GM12878 (cell line): Measurements from ENCODE around the gene RIMS3. TPM values are rescaled to one million over a fixed set of nuclear protein-coding genes. Genes with fewer than 3 reads are reported as not detected.

Source experiments
- ATAC-seq: fragments of 200-7000 bp; cut with Tn5 transposase; 3 replicates; pipeline ENCODE4 v1.9.1; 2020; ENCODE audit warnings: mild to moderate bottlenecking, moderate library complexity
- BruUV-seq: library from RNA; stranded (reverse); fragments of 400-500 nt; replicated peaks from 2 replicates; lab custom pipeline; 2021; lab: Mats Ljungman, UMichigan
- CTCF ChIA-PET: fragments of 300-600 bp; sonication (Branson Sonifier 250); formaldehyde crosslinking; extraction: SDS; loops from one replicate; lab custom pipeline; 2021; ENCODE audit warnings: inconsistent platforms; lab: Yijun Ruan, JAX
- POLR2A ChIA-PET: fragments of 350-600 bp; formaldehyde crosslinking; extraction: SDS; loops from one replicate; lab custom pipeline; 2021; ENCODE audit warnings: inconsistent platforms; lab: Charles Lee
- RAD21 ChIA-PET: fragments of 300-600 bp; sonication (Branson Sonifier 250); formaldehyde crosslinking; loops from one replicate; lab custom pipeline; 2023; ENCODE audit warnings: antibody characterized with exemption; ENCODE audit not compliant: unreplicated experiment; lab: Charles Lee
- SMC1A ChIA-PET: fragments of 300-600 bp; sonication (Branson Sonifier 250); formaldehyde crosslinking; loops from one replicate; lab custom pipeline; 2023; ENCODE audit not compliant: unreplicated experiment, uncharacterized antibody; lab: Charles Lee
- DNase-seq: peaks from one replicate; pipeline ENCODE4 v3.0.0-alpha.2; 2011; ENCODE audit warnings: low read depth, low spot score
- FAIRE-seq: peaks from 3 replicates; lab custom pipeline; 2011; peaks lifted over from hg19 to GRCh38; lab: Jason Lieb, UNC
- H2AFZ ChIP-seq: 2 replicates; pipeline ENCODE4 v1.6.0; 2011; ENCODE audit warnings: low read depth, low read length, control low read depth; ENCODE audit not compliant: control insufficient read depth
- H3K27ac ChIP-seq: 2 replicates; pipeline ENCODE4 v1.5.1; 2011; ENCODE audit warnings: control low read depth; ENCODE audit not compliant: control insufficient read depth, insufficient read depth
- H3K27me3 ChIP-seq, 2 experiments: replicated peaks in 1 of 2; 2 replicates each; pipeline versions ENCODE4 v1.6.0 to v1.6.1; 2011; ENCODE audit warnings: low read length in 1 of 2; ENCODE audit not compliant: control insufficient read depth in 2 of 2, insufficient read depth in 2 of 2
- H3K36me3 ChIP-seq, 2 experiments: 2 replicates each; pipeline ENCODE4 v1.5.1; 2011; ENCODE audit warnings: low read length in 1 of 2; ENCODE audit not compliant: control insufficient read depth in 2 of 2, insufficient read depth in 2 of 2
- H3K4me1 ChIP-seq: 2 replicates; pipeline ENCODE4 v1.6.1; 2011; ENCODE audit warnings: mild to moderate bottlenecking, low read length, moderate library complexity, mixed read lengths; ENCODE audit not compliant: control insufficient read depth, insufficient read depth
- H3K4me2 ChIP-seq: 2 replicates; pipeline ENCODE4 v1.6.0; 2011; ENCODE audit warnings: control low read depth; ENCODE audit not compliant: control insufficient read depth, insufficient read depth
- H3K4me3 ChIP-seq: fragments of 200-600 bp; sonication (generic); 2 replicates; pipeline ENCODE4 v1.5.1; 2016
- H3K79me2 ChIP-seq: 2 replicates; pipeline ENCODE4 v1.6.0; 2011; ENCODE audit warnings: low read length; ENCODE audit not compliant: control insufficient read depth, insufficient read depth
- H3K9ac ChIP-seq: 2 replicates; pipeline ENCODE4 v1.8.0; 2011; ENCODE audit warnings: low read length, control low read depth, mixed read lengths; ENCODE audit not compliant: control insufficient read depth, insufficient read depth
- H3K9me3 ChIP-seq: replicated peaks from 3 replicates; pipeline ENCODE4 v1.5.1; 2011; ENCODE audit warnings: mild to moderate bottlenecking, low read length; ENCODE audit not compliant: control insufficient read depth, insufficient read depth
- H4K20me1 ChIP-seq: 2 replicates; pipeline ENCODE4 v1.6.0; 2011; ENCODE audit not compliant: control insufficient read depth, insufficient read depth
- BCL11A ChIP-seq: IDR thresholded peaks from 2 replicates; pipeline ENCODE4 v1.6.1; 2011; ENCODE audit warnings: low read depth, low read length
- BRCA1 ChIP-seq: IDR thresholded peaks from 2 replicates; pipeline ENCODE4 v1.6.1; 2011; ENCODE audit warnings: low read depth, low read length, improper control_type of control experiment
- CHD1 ChIP-seq: IDR thresholded peaks from 2 replicates; pipeline ENCODE4 v1.6.1; 2012; ENCODE audit warnings: low read depth, low read length, improper control_type of control experiment
- ETV6 ChIP-seq, 2 experiments: fragments of 450-650 bp in 1 of 2; IDR thresholded peaks in 1 of 2; conservative IDR thresholded peaks in 1 of 2; 2 replicates each; pipeline ENCODE4 v1.6.1; 2014; ENCODE audit warnings: antibody characterized with exemption in 1 of 2, borderline replicate concordance in 1 of 2, low read depth in 1 of 2, mild to moderate bottlenecking in 1 of 2, moderate library complexity in 1 of 2
- FOXM1 ChIP-seq: IDR thresholded peaks from 2 replicates; pipeline ENCODE4 v1.6.1; 2012; ENCODE audit warnings: low read depth, mild to moderate bottlenecking, inconsistent platforms, low read length, moderate library complexity
- GATAD2B ChIP-seq: fragments of 450-650 bp; conservative IDR thresholded peaks from 2 replicates; pipeline ENCODE4 v1.6.1; 2017; ENCODE audit warnings: low read depth, mild to moderate bottlenecking, moderate library complexity
- HDAC2 ChIP-seq: fragments of 200-600 bp; sonication (generic); IDR thresholded peaks from 2 replicates; pipeline ENCODE4 v1.6.1; 2017
- MXI1 ChIP-seq: fragments of 150-350 bp; IDR thresholded peaks from 2 replicates; pipeline ENCODE4 v1.6.1; 2011; ENCODE audit warnings: low read depth, mild to moderate bottlenecking, inconsistent platforms, low read length, improper control_type of control experiment
- SMC3 ChIP-seq: IDR thresholded peaks from 2 replicates; pipeline ENCODE4 v1.6.1; 2011; ENCODE audit warnings: low read length, improper control_type of control experiment, borderline replicate concordance
- SUPT20H ChIP-seq: IDR thresholded peaks from 2 replicates; pipeline ENCODE4 v1.6.1; 2011; ENCODE audit warnings: low read depth, mild to moderate bottlenecking, low read length, moderate library complexity, borderline replicate concordance; ENCODE audit not compliant: control insufficient read depth
- WRNIP1 ChIP-seq: IDR thresholded peaks from 2 replicates; pipeline ENCODE4 v1.6.1; 2011; ENCODE audit warnings: low read depth, low read length, improper control_type of control experiment, borderline replicate concordance
- YBX1 ChIP-seq: fragments of 450-650 bp; IDR thresholded peaks from 2 replicates; pipeline ENCODE4 v1.6.1; 2016; ENCODE audit warnings: antibody characterized with exemption
- ZNF24 ChIP-seq: fragments of 450-650 bp; IDR thresholded peaks from 2 replicates; pipeline ENCODE4 v1.6.1; 2017; ENCODE audit warnings: antibody characterized with exemption, mild to moderate bottlenecking
- WGBS: methylation state at CpG from one replicate; pipeline ENCODE4 v1.1.6; 2016; ENCODE audit warnings: low lambda C conversion rate; ENCODE audit not compliant: insufficient replicate concordance, insufficient coverage; ENCODE audit errors: missing lambda C conversion rate; 5-methylcytosine and 5-hydroxymethylcytosine counted together
- in situ Hi-C: fragments of 300-500 bp; cut with MboI; formaldehyde crosslinking; loops from 9 replicates; pipeline ENCODE4 v1.14.3; 2018; ENCODE audit warnings: mixed read lengths
- intact Hi-C: fragments of 100-400 bp; cut with micrococcal nuclease; formaldehyde crosslinking; loops from one replicate; pipeline ENCODE4 v1.14.2; 2022; ENCODE audit not compliant: unreplicated experiment
- polyA plus RNA-seq, 11 experiments: library from polyadenylated mRNA; depleted of rRNA in 4 of 11; unstranded in 6 of 11; stranded (reverse) in 5 of 11; fragments of >200 nt; fragmentation: Nextera tagmentation in 4 of 11; fragmentation: Illumina TruSeq in 1 of 11; extraction: Ambion mirVana in 4 of 11; extraction: Trizol in 1 of 11; gene quantifications; 1 replicate in 1 of 11; 2 replicates in 10 of 11; pipeline versions ENCODE4 v1.2.1 to v1.2.3, GENCODE V29; 2011 to 2016; ENCODE audit warnings: inconsistent platforms in 2 of 11, missing spikeins in 2 of 11, low read depth in 1 of 11
- total RNA-seq, 4 experiments: library from RNA; depleted of rRNA in 3 of 4; stranded (reverse); fragments of >200 nt in 3 of 4; fragmentation: Illumina TruSeq in 1 of 4; extraction: Trizol in 1 of 4; gene quantifications; 2 replicates each; pipeline versions ENCODE4 v1.2.1 to v1.2.3, GENCODE V29; 2013 to 2021
- TF ChIP-seq, protein P1 (sequence below): IDR thresholded peaks from 2 replicates; pipeline ENCODE4 v1.6.1; 2012; ENCODE audit warnings: improper control_type of control experiment, low read depth, low read length; ENCODE audit not compliant: insufficient replicate concordance
- TF ChIP-seq, protein P2 (sequence below): IDR thresholded peaks from 2 replicates; pipeline ENCODE4 v1.6.1; 2011; ENCODE audit warnings: borderline replicate concordance, low read depth, mild to moderate bottlenecking, moderate library complexity, mixed read lengths, low read length; ENCODE audit not compliant: insufficient read depth; ENCODE audit errors: extremely low read length
- TF ChIP-seq, protein P3 (sequence below): IDR thresholded peaks from 2 replicates; pipeline ENCODE4 v1.6.1; 2012; ENCODE audit warnings: low read depth, low read length, improper control_type of control experiment

The RIMS3 gene
- total and polyA plus RNA-seq, 10 of the 15 experiments (the other 5 are each of a cell fraction or from before 2014, with no cell fraction given), result 0.02 to 4.7 (median 0.39) TPM

- ChIA-PET RAD21 (interaction anchor here (0.9 kb wide), 1 partner anchor 358 kb away, joined by 3 read pairs; no protein-coding TSS in a partner anchor), CTCF (interaction anchor here (0.6 to 2.1 kb wide), 5 partner anchors 10 to 1215 kb away, joined by 3 to 7 read pairs (median 4); no protein-coding TSS in a partner anchor)
- 38% methylated on average over 3 of the region's 3 CpGs for WGBS
These were observed 71.3 kb downstream of the RIMS3 start for GRCh38 chr1:40594187-40594531.

More at GRCh38 chr1:40594187-40594531, 71.3 kb downstream of the RIMS3 start:
- TF ChIP-seq, protein P1, sequence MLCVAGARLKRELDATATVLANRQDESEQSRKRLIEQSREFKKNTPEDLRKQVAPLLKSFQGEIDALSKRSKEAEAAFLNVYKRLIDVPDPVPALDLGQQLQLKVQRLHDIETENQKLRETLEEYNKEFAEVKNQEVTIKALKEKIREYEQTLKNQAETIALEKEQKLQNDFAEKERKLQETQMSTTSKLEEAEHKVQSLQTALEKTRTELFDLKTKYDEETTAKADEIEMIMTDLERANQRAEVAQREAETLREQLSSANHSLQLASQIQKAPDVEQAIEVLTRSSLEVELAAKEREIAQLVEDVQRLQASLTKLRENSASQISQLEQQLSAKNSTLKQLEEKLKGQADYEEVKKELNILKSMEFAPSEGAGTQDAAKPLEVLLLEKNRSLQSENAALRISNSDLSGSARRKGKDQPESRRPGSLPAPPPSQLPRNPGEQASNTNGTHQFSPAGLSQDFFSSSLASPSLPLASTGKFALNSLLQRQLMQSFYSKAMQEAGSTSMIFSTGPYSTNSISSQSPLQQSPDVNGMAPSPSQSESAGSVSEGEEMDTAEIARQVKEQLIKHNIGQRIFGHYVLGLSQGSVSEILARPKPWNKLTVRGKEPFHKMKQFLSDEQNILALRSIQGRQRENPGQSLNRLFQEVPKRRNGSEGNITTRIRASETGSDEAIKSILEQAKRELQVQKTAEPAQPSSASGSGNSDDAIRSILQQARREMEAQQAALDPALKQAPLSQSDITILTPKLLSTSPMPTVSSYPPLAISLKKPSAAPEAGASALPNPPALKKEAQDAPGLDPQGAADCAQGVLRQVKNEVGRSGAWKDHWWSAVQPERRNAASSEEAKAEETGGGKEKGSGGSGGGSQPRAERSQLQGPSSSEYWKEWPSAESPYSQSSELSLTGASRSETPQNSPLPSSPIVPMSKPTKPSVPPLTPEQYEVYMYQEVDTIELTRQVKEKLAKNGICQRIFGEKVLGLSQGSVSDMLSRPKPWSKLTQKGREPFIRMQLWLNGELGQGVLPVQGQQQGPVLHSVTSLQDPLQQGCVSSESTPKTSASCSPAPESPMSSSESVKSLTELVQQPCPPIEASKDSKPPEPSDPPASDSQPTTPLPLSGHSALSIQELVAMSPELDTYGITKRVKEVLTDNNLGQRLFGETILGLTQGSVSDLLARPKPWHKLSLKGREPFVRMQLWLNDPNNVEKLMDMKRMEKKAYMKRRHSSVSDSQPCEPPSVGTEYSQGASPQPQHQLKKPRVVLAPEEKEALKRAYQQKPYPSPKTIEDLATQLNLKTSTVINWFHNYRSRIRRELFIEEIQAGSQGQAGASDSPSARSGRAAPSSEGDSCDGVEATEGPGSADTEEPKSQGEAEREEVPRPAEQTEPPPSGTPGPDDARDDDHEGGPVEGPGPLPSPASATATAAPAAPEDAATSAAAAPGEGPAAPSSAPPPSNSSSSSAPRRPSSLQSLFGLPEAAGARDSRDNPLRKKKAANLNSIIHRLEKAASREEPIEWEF, result no peak
- TF ChIP-seq CHD1, result no peak
- TF ChIP-seq MXI1, result no peak
- TF ChIP-seq BCL11A, result no peak
- no peak for TF ChIP-seq ETV6 (conservative IDR thresholded peaks at IDR 0.05 in 1 of 2, IDR thresholded peaks at IDR 0.05 in 1 of 2; ENCODE audit: borderline replicate concordance in 1 of 2, low read depth in 1 of 2)
- TF ChIP-seq YBX1, result no peak
- TF ChIP-seq GATAD2B, result no peak
- TF ChIP-seq SUPT20H, result no peak
- TF ChIP-seq ZNF24, result no peak
- TF ChIP-seq FOXM1, result no peak
- no peak for TF ChIP-seq WRNIP1
- TF ChIP-seq HDAC2, result no peak
- TF ChIP-seq, protein P2, sequence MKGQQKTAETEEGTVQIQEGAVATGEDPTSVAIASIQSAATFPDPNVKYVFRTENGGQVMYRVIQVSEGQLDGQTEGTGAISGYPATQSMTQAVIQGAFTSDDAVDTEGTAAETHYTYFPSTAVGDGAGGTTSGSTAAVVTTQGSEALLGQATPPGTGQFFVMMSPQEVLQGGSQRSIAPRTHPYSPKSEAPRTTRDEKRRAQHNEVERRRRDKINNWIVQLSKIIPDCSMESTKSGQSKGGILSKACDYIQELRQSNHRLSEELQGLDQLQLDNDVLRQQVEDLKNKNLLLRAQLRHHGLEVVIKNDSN, result no peak
- TF ChIP-seq, protein P3, sequence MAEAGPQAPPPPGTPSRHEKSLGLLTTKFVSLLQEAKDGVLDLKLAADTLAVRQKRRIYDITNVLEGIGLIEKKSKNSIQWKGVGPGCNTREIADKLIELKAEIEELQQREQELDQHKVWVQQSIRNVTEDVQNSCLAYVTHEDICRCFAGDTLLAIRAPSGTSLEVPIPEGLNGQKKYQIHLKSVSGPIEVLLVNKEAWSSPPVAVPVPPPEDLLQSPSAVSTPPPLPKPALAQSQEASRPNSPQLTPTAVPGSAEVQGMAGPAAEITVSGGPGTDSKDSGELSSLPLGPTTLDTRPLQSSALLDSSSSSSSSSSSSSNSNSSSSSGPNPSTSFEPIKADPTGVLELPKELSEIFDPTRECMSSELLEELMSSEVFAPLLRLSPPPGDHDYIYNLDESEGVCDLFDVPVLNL, result no peak
- TF ChIP-seq BRCA1, result no peak
- no peak for TF ChIP-seq SMC3
- no peak overlapping the region for H3K9ac ChIP-seq
- ChIA-PET SMC1A (interaction anchor here (0.9 to 1.3 kb wide), 2 partner anchors 62 to 181 kb away, joined by 3 read pairs; no protein-coding TSS in a partner anchor), POLR2A (no interaction called here)
- FAIRE-seq (no peak), DNase-seq (no peak), ATAC-seq (no peak)
- H3K36me3 ChIP-seq, result no peaks in the 10 kb centered on the region
- H3K4me1 ChIP-seq, result no peaks in the 10 kb centered on the region
- BruUV-seq, result no TSS peak
- intact Hi-C loops, result no loop called here
- no peak overlapping the region for H3K4me2 ChIP-seq
- H3K4me3 ChIP-seq, result no peak overlapping the region
- H3K27me3 ChIP-seq, result no peaks in the 10 kb centered on the region
- no peak overlapping the region for H2AFZ ChIP-seq
- no peaks in the 10 kb centered on the region for H4K20me1 ChIP-seq
- no peak overlapping the region for H3K27ac ChIP-seq
- H3K9me3 ChIP-seq, result no peaks in the 10 kb centered on the region; the same call in 2 of the 3 replicates
- in situ Hi-C loops, result no loop called here
- H3K79me2 ChIP-seq, result no peaks in the 10 kb centered on the region
